Measurements from ENCODE around the gene SLC66A2. TPM values are rescaled to one million over a fixed set of nuclear protein-coding genes. Genes with fewer than 3 reads are reported as not detected.

Gene SLC66A2
- total RNA-seq, 1 donor from 2014 or later = 28.1 TPM

DNA sequence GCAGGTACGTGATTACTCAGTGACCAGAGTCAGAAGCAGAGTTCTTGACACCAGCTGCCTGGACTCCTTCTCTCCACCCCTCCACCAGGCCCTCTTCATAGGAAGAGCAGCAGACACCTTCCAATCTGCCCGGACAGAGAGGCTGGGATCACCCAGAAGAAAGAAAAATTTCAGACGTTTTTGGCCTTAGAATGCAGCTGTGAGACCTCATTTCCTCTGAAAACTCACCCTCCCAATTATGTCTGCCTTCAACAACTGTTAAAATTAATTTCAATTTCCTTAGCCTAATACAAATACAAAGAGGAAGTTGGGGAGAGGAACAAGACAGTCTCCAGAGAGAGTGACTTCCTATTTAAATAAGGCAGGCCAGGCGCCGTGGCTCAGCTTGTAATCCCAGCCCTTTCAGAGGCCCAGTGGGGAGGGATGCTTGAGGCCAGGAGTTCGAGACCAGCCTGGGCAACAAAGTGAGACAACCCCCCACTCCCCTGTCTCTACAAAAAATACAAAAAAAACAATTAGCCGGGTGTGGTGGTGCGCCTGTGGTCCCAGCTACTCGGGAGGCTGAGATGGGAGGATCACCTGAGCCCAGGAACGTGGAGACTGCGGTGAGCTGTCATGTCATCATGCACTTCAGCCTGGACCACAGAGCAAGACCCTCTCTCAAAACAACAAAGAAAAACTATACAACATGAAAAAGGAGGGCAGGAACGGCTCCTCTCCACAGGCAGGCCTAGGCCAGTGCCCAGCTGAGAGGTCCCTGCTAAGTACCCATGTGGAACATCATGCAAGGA, 1.6 kb downstream of the SLC66A2 start:
- peak overlapping the region; percentile 78 for H3K4me3 ChIP-seq (ENCODE audit: low read depth, low read length)
- TF ChIP-seq, protein P1, sequence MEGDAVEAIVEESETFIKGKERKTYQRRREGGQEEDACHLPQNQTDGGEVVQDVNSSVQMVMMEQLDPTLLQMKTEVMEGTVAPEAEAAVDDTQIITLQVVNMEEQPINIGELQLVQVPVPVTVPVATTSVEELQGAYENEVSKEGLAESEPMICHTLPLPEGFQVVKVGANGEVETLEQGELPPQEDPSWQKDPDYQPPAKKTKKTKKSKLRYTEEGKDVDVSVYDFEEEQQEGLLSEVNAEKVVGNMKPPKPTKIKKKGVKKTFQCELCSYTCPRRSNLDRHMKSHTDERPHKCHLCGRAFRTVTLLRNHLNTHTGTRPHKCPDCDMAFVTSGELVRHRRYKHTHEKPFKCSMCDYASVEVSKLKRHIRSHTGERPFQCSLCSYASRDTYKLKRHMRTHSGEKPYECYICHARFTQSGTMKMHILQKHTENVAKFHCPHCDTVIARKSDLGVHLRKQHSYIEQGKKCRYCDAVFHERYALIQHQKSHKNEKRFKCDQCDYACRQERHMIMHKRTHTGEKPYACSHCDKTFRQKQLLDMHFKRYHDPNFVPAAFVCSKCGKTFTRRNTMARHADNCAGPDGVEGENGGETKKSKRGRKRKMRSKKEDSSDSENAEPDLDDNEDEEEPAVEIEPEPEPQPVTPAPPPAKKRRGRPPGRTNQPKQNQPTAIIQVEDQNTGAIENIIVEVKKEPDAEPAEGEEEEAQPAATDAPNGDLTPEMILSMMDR (conservative IDR thresholded peaks at IDR 0.05; ENCODE audit: low read depth, low read length) = no peak

DNA sequence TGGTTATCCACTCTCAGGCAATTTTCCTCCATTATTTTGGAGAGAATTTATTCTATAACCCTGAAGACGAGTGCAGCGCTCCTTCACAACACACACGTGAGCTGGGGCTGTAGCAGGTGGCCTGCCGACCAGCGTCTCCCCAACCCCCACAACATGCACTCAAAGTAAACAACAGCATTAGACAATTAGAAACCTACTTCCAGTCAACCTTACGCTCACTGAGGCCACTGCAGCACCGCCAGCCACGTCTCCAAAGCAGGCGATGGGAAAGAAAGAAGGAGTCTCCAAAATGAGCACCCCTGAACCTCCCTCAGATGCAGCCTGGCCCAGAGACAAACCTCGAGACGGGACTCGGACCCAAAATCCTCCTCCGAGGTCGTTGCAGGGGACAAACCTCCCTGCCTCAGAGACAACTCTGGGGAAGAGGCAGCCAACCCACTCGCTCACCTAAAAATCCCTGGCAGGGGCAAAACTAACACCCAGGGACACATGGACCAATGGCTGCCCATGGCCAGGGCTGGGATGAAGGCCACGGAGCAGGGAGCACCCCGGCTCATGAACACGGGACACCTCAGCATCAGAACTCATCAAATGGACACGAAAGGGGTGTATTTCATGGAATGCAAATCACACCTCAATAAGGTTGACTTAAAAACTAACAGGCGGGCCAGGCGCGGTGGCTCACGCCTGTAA, 2.6 kb downstream of the SLC66A2 start:
- no peak for DNase-seq (ENCODE audit: low read depth)
- TF ChIP-seq, protein P1 (conservative IDR thresholded peaks at IDR 0.05; ENCODE audit: low read depth, low read length) = no peak
- no peak overlapping the region for H3K4me3 ChIP-seq (ENCODE audit: low read depth, low read length)

More for the DNA sequence above, 1.6 kb downstream of the SLC66A2 start:
- DNase-seq (ENCODE audit: low read depth) = no peak

DNA sequence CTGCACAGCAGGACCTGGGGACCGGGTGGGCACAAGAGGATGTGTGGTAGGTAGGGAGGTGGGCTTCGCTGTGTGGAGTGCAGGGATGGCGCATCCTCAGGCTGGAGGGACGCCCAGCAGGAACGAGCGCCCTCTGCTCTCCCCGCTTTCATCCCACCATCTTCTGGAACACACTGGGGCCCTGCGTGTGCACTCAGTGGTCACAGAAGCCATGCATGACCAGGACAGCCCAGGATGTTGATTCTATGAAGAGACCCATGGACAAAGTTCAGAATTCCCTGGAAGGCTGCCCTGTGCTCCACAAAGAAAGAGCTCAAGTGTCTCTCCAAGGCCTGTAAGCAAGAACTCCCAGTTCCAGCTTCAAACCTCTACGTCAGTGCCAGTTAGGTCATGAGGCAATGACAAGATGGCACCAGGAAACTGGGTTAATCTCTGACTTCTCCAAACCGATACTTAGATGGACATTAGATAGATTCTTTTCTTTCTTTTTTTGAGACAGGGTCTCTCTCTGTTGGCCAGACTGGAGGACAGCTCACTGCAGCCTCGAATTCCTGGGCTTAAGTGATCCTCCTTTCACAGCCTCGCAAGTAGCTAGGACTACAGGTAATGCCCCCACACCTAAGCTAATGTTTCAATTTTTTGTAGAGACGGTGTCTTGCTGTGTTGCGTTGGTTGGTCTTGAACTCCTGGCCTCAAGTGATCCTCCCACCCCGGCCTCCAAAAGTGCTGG, 3.4 kb downstream of the SLC66A2 start:
- no peak for DNase-seq (ENCODE audit: low read depth)
- H3K4me3 ChIP-seq (ENCODE audit: low read depth, low read length) = no peak overlapping the region
- TF ChIP-seq, protein P1 (conservative IDR thresholded peaks at IDR 0.05; ENCODE audit: low read depth, low read length) = no peak

DNA sequence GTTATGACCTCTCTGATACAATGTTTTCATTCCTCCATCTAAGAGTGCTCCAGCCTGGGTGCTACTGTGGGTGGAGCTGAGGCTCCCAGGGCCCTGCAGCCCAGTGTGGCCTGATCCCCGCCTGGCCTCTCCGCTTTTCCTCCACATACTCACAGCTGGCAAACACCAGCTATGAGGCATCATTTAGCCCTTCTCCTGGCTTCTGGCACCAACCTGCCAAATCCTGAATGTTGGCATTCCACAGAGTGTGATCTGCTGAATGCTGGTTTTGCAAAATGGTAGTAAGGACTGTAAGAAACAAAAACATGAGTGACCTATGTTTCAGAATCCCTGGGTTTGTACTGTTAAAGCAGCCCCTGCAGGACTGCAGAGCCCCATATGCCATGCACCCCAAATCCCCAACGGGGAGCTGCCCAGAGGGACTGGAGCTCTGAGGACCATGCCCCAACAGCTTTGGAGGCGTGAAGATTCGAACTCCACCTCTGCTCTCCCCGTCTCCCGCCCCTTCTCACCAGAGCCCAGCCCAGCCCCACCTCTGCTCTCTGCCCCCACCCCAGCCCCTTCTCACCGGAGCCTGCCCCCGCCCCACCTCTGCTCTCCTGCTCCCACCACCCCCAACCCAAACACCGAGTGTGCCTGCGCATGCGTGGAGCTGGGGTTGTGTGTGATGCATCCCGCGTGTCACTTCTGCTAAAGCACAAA, 4.2 kb downstream of the SLC66A2 start:
- H3K4me3 ChIP-seq (ENCODE audit: low read depth, low read length) = no peak overlapping the region
- TF ChIP-seq, protein P1 (conservative IDR thresholded peaks at IDR 0.05; ENCODE audit: low read depth, low read length) = no peak
- DNase-seq (ENCODE audit: low read depth) = no peak

DNA sequence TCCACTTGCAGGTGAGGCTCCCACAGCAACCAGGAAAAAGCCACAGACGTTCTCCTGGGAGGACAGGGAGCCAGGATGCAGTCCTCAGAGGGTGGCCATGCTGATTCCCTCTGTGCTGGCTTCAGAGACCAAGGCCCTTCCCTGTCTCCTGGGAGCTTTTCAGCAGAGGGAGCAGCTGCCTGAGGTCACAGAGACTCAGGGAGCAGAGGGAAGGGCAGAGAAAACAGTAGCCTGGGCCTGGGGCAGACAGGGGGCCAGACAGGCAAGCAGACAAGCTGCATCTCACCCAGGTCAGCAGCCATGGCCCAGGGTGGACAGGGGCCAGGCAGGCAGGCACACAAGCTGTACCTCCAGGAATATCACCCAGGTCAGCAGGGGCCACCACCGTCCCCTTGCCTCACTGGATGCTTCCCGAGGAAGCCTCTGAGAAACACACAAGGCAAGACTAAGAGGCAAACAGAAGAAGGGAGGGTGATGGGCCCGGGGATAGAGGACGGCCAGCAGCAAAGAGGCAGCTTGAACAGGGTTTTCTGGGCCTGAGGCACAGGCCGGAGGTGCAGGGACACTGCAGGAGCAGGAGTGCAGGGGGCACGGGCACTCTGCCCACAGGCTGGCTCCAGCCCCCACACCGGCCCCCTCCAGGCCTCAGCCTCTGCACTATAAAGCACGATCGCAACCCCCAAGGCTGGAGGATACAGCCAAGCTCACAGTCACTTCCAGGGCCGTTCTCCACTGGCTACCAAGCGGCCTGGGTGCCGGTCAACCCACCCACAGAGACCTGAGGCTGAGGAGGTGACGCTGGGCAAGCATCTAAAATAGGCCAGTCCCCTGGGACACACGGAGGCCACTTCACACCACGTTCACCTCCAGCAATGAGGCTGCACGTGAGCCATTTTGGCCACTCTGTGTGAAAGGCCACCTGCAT, 6.1 kb downstream of the SLC66A2 start:
- TF ChIP-seq, protein P1 (conservative IDR thresholded peaks at IDR 0.05; ENCODE audit: low read depth, low read length) = no peak
- no peak overlapping the region for H3K4me3 ChIP-seq (ENCODE audit: low read depth, low read length)
- no peak for DNase-seq (ENCODE audit: low read depth)

DNA sequence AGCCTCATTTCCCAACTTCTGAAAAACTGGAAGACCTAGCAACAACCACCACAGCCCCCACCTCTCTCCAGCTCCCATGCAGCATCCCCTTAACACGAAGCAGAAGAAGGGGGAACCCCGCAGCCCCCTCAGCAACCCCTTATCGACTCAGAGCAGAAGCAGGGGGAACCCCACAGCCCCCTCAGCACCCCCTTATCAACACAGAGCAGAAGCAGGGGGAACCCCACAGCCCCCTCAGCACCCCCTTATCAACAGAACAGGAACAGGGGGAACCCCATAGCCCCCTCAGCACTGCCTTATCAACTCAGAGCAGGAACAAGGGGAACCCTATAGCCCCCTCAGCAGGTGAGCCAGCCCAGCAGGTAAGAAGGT, 6.7 kb downstream of the SLC66A2 start:
- TF ChIP-seq, protein P1 (conservative IDR thresholded peaks at IDR 0.05; ENCODE audit: low read depth, low read length) = no peak
- no peak overlapping the region for H3K4me3 ChIP-seq (ENCODE audit: low read depth, low read length)
- DNase-seq (ENCODE audit: low read depth) = no peak

Measured in epithelial cell of proximal tubule (primary cell).